Kidney (tissue), 14 donors: Measurements from ENCODE around the gene NUP35. TPM values are rescaled to one million over a fixed set of nuclear protein-coding genes. Genes with fewer than 3 reads are reported as not detected.

Experiments
- DNase-seq, 5 donors: peaks; one replicate each; pipeline ENCODE4 v3.0.0-alpha.2; 2013 to 2020
- FAIRE-seq: peaks from 2 replicates; lab custom pipeline; 2012; peaks lifted over from hg19 to GRCh38; lab: Jason Lieb, UNC
- H3K27ac ChIP-seq, 2 donors: one replicate each; pipeline ENCODE4 v1.7.0; 2013; ENCODE audit warnings: low read depth in 2 of 2, low read length in 2 of 2, inconsistent platforms in 1 of 2
- H3K27me3 ChIP-seq: one replicate; pipeline ENCODE4 v1.7.1; 2013; ENCODE audit warnings: low read length, inconsistent platforms; ENCODE audit not compliant: control insufficient read depth, insufficient read depth
- H3K36me3 ChIP-seq, 3 donors: one replicate each; pipeline versions ENCODE4 v1.7.0 to v1.7.1; 2013; ENCODE audit warnings: low read length in 3 of 3, control low read depth in 1 of 3, inconsistent platforms in 1 of 3; ENCODE audit not compliant: insufficient read depth in 3 of 3, control insufficient read depth in 2 of 3
- H3K4me1 ChIP-seq, 3 donors: one replicate each; pipeline versions ENCODE4 v1.7.0 to v1.7.1; 2013; ENCODE audit warnings: low read length in 3 of 3, inconsistent platforms in 1 of 3, low read depth in 1 of 3; ENCODE audit not compliant: control insufficient read depth in 2 of 3, insufficient read depth in 2 of 3
- H3K4me3 ChIP-seq, 3 donors: one replicate each; pipeline versions ENCODE4 v1.7.0 to v1.8.1; 2013; ENCODE audit warnings: low read length in 3 of 3, control low read depth in 1 of 3, inconsistent platforms in 1 of 3
- H3K9ac ChIP-seq, 3 donors: one replicate each; pipeline versions ENCODE4 v1.7.0 to v1.7.1; 2013; ENCODE audit warnings: low read length in 3 of 3, control low read depth in 1 of 3, inconsistent platforms in 1 of 3
- H3K9me3 ChIP-seq, 3 donors: one replicate each; pipeline versions ENCODE4 v1.7.0 to v1.7.1; 2013; ENCODE audit warnings: low read length in 3 of 3, control low read depth in 1 of 3, inconsistent platforms in 1 of 3; ENCODE audit not compliant: control insufficient read depth in 2 of 3, insufficient read depth in 1 of 3
- intact Hi-C: fragments of 100-400 bp; cut with DNase I; formaldehyde crosslinking; loops from one replicate; pipeline ENCODE4 v1.11.1; 2022
- polyA plus RNA-seq: library from polyadenylated mRNA; stranded (reverse); fragments of 350-450 nt; fragmentation: Illumina TruSeq; extraction: RNeasy Lipid Tissue Mini Kit (QIAGEN cat#74804); gene quantifications from one replicate; pipeline ENCODE4 v1.2.3, GENCODE V29; 2014; ENCODE audit warnings: low read depth, low replicate concordance; ENCODE audit not compliant: insufficient read depth
- total RNA-seq: library from RNA; stranded (reverse); fragmentation: NEBNext Ultra II Directional; extraction: Animal tissue kit (Norgen Biotek cat#: 25700); gene quantifications from one replicate; pipeline ENCODE4 v1.2.1, GENCODE V29; 2021
- TF ChIP-seq, protein P1 (sequence below): IDR thresholded peaks from 3 replicates; pipeline ENCODE4 v1.5.1; 2012; ENCODE audit warnings: mild to moderate bottlenecking, moderate library complexity, borderline replicate concordance; ENCODE audit not compliant: insufficient read depth; ENCODE audit errors: extremely low read depth
- donor health status: control.
- donor health status: control.
- donor health status: control.
- donor health status: control.
- donor health status: control.
- donor health status: DM: yes; HTN: yes; CAD: no.
- donor health status: Normal renal cell carcinoma (clear cell type).

NUP35 gene
- total and polyA plus RNA-seq, 2 donors from 2014 or later: 12.3 to 17.9 TPM

DNA sequence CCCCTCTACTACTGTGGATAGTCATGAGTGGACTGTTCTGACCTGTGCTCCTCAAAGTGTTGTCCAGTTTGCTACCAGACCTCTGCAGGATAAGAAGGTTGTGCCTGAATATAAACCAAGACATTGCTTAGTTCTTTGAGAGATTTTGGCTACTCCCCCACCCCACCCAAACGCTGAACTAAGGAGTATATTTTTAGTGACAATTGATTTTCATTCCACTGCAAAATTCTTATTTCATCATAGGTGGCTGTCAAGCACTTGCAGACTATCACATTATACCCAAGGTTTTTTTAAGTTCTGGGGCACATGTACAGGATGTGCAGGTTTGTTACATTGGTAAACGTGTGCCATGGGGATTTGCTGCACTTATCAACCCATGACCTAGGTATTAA is 32.3 kb upstream of the NUP35 start:
- no peaks in the 10 kb centered on the region for H3K36me3 ChIP-seq
- no peaks in the 10 kb centered on the region for H3K4me1 ChIP-seq
- H3K4me3 ChIP-seq: no peak overlapping the region
- no peak overlapping the region for H3K9ac ChIP-seq
- H3K27me3 ChIP-seq: no peaks in the 10 kb centered on the region
- DNase-seq (no peak), FAIRE-seq (no peak)
- TF ChIP-seq, protein P1, sequence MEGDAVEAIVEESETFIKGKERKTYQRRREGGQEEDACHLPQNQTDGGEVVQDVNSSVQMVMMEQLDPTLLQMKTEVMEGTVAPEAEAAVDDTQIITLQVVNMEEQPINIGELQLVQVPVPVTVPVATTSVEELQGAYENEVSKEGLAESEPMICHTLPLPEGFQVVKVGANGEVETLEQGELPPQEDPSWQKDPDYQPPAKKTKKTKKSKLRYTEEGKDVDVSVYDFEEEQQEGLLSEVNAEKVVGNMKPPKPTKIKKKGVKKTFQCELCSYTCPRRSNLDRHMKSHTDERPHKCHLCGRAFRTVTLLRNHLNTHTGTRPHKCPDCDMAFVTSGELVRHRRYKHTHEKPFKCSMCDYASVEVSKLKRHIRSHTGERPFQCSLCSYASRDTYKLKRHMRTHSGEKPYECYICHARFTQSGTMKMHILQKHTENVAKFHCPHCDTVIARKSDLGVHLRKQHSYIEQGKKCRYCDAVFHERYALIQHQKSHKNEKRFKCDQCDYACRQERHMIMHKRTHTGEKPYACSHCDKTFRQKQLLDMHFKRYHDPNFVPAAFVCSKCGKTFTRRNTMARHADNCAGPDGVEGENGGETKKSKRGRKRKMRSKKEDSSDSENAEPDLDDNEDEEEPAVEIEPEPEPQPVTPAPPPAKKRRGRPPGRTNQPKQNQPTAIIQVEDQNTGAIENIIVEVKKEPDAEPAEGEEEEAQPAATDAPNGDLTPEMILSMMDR: no peak
- no peak overlapping the region for H3K27ac ChIP-seq
- H3K9me3 ChIP-seq: no peaks in the 10 kb centered on the region
- intact Hi-C loops: no loop called here

DNA sequence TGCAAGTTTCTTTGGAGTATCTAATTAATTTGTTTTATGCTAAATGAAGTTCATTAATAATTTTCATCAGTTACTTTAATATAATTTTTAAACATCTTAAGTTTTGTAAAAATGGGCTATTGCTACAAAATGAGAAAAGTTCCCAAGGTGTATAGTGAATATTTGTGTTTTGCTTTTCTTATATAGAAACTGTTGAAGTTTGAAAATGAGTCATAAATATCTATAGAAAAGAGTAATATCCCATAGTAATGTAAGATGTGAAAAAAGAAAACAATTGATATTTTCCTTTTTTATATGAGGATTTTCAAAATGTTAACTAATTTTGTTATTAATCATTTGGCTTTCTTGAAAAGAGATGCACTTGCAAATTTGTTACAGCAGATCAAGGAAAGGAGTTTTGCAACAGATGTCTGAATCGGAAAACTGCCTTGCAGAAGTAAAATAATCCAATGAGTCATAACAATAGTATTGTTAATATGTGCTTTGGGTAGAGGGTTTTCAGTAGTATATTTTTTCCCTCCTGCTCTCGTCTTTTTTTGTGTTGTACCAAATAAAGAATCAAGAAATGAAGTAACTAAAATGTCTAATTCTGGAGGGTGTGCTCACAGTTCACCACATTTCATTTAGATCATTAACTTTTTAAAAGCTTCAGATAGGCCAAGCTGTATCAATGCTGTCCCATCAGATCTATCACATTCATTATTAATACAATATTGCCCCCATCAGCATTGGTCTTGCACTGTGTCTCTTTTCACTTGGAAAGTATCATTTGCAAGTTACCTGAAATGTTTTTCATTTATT is 30.2 kb upstream of the NUP35 start:
- intact Hi-C loops: no loop called here

DNA sequence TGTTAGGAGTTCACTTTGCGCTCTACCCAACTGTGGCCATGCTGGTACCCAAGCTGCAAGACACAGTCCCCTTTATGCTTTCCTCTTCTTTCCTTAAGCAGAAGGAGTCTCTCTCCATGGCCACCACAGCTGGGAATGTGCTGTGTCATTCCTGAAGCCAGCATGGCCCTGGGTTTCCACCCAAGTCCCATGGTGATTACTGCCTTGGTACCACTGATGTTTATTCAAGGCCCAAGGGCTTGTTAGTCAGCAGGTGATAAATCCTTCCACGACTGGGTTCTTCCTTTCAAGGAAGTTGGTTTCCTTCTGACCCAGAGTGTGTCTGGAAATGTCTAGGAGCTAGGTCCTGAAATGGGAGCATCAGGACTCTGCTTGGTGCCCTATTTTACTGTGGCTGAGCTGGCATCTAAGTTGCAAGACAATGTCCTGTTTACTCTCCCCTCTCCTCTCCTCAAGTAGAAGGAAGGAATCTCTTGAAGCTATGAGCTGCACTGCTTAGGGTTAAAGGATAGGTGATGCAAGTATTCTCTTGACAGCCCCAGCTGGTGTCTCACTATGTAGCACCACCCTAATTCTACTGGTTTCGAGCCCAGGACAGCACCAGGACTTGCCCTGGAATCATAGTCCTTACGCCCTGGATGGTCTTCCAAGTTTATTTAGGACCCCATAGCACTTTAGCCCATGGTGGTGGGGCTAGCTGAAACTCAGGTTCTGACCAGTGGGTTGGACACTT is 18.7 kb upstream of the NUP35 start:
- H3K4me3 ChIP-seq: no peak overlapping the region
- H3K27me3 ChIP-seq: no peaks in the 10 kb centered on the region
- no peak overlapping the region for H3K9ac ChIP-seq
- no peak for DNase-seq
- intact Hi-C loops: no loop called here
- H3K27ac ChIP-seq: no peak overlapping the region
- FAIRE-seq: no peak
- H3K36me3 ChIP-seq: no peaks in the 10 kb centered on the region
- no peaks in the 10 kb centered on the region for H3K9me3 ChIP-seq
- H3K4me1 ChIP-seq: no peaks in the 10 kb centered on the region
- TF ChIP-seq, protein P1: no peak

More for the DNA sequence above, 30.2 kb upstream of the NUP35 start:
- Histone ChIP-seq H3K36me3 (no peaks in the 10 kb centered on the region), H3K9me3 (no peaks in the 10 kb centered on the region), H3K27me3 (no peaks in the 10 kb centered on the region), H3K4me3 (no peak overlapping the region), H3K4me1 (no peaks in the 10 kb centered on the region), H3K27ac (no peak overlapping the region), H3K9ac (no peak overlapping the region)
- TF ChIP-seq, protein P1: no peak
- FAIRE-seq (no peak), DNase-seq (no peak)
